NCI-H345 treated with DMSO at 0.1 percent for 48 hours (cell line): Measurements from ENCODE around the gene NAGK.
A peak's percentile ranks its signal among the peaks of the same experiment; 100 is the strongest.
"Not testable (repeated sequence)": the region's sequence is repeated elsewhere in the genome, so short reads cannot be mapped to it uniquely, and the experiment has no call there.

Experiments used
- DNase-seq: peaks from one replicate; lab custom pipeline; 2025; ENCODE audit not compliant: unreplicated experiment; lab: John Stamatoyannopoulos, UW

The NAGK gene

GRCh38 chr2:71067567-71068217 lies 756 bp upstream of the NAGK start:
- DNase-seq, result no peak

DNA sequence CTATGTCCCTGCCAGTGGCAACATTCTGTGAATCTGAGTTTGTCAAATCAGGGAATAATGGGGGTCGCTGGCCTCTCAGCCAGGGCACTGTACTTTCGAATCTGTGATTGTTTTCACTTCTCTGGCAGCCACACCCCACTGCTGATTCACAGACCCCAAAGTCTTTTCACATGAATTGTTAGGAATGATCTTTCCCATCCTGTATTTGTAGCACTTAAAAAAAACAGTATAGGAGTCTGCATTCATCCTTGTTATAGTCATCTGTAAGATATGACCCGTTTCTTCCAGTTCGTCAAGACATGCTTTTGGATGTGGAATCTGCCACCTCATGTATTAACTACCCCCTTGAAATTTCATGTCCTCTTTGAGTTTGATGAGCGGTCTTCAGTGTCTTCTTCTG lies 928 bp downstream of the NAGK start:
- no peak for DNase-seq

DNA sequence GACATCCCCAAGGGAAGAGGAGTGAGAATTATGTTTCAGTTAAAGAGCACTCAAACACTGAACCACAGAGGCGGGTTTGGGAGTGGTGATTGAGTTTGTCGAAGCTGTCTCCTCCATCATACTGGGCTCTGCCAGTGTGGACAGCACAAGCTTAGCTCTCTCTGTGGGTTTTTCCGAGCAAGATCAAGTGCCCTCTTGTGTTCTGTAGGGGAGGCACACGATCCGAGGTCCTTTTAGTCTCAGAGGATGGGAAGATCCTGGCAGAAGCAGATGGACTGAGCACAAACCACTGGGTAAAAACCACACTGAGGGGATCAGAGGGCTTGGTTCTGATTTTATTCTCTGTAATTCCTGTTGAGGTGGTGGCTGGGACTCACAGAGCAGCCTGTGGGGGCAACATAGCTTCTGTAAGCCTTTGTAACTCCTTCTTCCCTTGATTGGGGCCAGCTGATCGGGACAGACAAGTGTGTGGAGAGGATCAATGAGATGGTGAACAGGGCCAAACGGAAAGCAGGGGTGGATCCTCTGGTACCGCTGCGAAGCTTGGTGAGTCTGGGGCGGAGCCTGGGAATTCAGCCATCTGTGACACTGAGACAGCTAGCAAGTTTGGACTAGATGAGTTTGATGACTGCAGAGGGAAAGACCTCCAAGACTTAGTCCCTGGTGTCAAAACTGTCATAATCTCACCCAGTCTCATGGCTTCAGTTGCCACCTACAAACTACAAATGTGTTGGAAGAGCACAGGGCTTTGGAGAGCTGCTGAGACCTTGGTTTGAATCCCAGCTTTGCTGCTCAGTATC lies 2.0 kb downstream of the NAGK start:
- no peak for DNase-seq

DNA sequence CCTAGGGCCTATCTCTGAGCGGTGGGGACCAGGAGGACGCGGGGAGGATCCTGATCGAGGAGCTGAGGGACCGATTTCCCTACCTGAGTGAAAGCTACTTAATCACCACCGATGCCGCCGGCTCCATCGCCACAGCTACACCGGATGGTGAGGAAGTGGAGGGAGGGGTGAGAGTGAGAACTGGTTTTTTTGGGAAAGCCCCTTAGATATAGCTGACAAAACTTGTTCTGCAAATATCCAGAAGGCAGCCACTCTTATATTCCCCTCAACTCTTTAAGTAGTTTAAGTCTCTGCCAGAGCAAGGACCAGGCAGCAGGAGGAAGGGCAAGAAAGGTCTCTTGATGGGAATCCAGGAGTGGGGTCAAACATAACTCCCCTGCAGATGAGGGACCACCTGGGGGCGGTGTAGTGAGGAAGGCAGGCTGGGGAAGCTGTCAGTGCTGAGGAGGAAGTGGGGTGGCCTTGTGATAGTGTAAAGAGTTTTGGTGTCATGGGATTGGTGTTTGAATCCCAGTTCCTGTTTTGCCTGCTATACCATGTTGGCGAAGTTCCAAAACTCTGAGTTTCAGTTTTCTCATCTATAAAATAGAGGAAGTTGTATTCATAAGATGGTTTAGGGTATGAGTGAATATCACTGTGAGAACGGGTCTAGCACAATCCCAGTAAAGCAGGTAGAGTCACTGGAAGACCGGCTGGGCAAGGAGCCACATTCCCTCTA lies 3.4 kb downstream of the NAGK start:
- DNase-seq, result no peak

GRCh38 chr2:71072492-71072891 lies 4.0 kb downstream of the NAGK start:
- no peak for DNase-seq

DNA sequence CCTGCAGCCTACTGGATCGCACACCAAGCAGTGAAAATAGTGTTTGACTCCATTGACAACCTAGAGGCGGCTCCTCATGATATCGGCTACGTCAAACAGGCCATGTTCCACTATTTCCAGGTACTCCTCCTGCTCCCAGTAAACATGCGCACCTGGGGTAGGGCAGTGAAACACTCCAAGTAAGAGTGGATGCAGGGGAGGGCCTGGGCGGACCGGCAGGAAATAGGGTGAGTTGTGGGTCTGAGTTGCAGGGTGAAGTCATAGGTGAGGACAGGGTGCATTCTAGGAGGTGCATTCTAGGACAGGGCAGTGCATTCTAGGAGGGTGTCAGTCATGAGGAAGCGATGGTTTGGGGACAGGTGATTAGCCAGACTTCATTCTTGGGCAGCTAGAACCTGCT lies 5.0 kb downstream of the NAGK start:
- no peak for DNase-seq

- DNase-seq, result no peak
Observed at GRCh38 chr2:71074893-71075395, 6.5 kb downstream of the NAGK start.

DNA sequence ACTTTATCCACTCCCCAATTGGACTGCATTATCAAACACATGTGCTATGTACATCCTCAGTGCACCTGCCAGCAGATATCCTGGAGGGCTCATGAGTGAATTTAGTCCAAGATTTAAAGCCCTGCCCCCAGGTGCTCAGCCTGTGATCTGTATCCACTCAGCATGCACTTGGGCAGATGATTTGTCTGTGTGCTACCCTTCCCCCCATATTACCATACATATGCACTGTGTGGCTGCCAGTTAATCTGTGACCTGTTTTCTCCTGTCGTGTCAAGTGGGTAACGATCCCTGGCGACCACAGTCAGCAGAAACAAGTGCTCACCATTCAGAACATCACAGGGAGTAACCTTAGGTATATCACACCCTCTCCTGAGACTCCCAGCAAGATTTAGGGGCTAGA lies 10.2 kb downstream of the NAGK start:
- peak; percentile 7 for DNase-seq

GRCh38 chr2:71082402-71083252 lies 14.2 kb downstream of the NAGK start:
- no peak for DNase-seq

GRCh38 chr2:71083297-71083696 lies 14.8 kb downstream of the NAGK start:
- not testable (repeated sequence) for DNase-seq

DNA sequence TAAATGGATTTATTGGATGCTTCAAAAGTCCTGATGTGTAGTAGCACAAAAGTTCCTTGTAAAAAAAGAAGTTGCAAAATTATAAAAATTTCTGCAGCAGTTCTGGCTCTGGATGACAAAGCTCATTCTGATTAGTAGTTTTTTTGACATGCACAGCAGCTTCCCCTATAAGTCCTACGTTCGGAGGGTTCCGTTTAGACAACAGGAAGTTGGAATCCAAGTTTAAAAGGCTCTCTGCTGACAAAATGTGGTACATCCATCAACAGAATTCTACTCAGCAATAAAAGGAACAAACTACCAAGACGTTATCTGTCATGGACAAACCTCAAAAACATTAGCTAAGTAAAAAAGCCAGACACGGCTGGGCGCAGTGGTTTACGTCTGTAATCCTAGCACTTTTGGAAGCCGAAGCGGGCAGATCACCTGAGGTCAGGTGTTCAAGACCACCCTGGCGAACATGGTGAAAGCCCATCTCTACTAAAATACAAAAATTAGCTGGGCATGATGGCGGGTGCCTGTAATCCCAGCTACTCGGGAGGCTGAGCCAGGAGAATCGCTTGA lies 15.4 kb downstream of the NAGK start:
- DNase-seq, result not testable (repeated sequence)

- DNase-seq, result peak; percentile 53
Observed at GRCh38 chr2:71085325-71086003, 17.0 kb downstream of the NAGK start.

DNA sequence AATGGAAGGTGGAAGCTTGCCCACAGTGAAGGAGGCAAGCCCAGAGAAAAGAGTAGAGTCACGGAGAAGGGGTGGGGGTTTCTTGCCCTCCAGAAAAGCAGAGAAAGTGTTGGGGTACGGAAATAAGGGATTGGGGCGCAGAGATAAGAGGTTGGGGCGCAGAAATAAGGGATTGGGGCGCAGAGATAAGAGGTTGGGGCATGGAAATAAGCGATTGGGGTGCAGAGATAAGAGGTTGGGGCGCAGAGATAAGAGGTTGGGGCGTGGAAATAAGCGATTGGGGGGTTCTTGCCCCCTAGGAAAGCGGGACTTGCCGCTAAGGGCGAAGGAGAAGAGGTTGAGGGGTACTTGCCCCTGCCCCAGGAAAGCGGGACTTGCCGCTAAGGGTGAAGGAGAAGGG lies 21.0 kb downstream of the NAGK start:
- DNase-seq, result not testable (repeated sequence)

- DNase-seq, result not testable (repeated sequence)
Observed at GRCh38 chr2:71091808-71092207, 23.4 kb downstream of the NAGK start.

DNA sequence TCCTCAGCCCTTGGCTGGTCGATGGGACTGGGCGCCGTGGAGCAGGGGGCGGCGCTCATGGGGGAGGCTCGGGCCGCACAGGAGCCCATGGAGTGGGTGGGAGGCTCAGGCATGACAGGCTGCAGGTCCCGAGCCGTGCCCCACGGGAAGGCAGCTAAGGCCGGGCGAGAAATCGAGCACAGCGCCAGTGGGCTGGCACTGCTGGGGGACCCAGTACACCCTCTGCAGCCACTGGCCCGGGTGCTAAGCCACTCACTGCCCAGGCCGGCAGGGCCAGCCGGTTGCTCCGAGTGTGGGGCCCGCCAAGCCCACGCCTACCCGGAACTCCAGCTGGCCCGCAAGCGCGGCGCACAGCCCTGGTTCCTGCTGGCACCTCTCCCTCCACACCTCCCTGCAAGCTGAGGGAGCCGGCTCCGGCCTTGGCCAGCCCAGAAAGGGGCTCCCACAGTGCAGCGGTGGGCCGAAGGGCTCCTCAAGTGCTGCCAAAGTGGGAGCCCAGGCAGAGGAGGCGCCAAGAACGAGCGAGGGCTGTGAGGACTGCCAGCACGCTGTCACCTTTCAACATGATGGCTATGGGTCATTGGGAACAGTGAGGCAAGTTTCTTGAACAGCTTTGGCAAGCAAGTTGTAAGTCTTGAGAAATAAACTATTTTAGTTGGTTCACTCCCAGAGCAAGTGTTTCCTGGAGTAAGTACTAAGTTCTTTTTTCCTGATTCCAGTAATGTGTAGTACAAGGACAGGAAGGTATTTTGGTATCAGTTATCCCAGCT lies 24.2 kb downstream of the NAGK start:
- DNase-seq, result not testable (repeated sequence)

DNA sequence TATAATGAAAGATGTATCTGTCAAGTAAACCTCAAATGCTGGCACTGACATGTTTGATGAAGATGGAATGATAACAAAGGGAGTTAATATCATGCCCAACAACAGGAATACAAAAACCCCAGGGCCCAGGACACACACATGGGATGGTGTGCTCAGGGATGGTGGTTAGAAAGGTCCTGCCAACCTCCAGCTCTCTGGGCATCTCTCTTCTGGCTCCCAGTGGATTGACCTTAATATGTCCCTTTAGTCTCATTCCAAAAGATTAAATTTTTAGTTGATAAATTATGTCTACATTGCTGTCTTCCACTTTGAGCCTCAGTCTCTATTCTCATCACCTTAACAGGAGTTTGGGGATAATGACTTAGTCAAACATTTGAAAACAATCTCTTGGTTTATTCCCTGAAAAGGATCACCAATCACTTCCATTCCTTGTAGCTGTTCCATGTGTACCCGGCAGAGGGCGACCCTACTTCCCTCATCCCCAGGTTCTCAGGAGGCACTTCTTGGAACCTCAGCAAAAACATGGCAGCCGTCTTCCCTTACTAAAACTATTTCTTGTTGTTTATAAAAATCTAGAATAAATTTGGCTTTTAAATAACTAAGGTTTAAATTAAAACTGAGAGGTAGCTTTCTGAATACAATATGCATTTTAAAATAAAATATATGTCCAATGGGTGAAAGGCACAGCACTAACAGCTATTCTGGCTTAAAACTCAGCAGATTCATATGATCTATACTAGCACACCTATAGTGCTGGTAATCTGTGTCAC lies 31.9 kb downstream of the NAGK start:
- DNase-seq, result peak; percentile 23

DNA sequence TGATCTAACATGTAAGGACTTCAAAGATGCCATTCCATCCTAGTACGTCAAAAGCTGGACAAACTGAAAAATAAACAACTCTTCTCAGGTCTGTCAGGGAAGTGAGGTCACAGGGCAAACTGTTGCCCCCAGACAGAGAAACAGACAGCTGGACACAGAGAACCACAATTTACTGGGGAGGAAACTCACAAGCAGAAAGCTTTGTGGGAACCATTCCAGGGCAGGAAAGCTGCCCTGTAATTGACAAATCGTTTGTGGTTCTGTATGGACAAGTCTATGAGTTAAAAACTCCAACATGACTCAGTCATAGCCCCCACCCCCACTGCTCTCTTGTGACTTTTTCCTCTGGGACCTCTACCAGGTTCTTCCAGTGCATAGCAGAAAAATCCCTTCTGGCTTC lies 33.2 kb downstream of the NAGK start:
- no peak for DNase-seq

- DNase-seq, result no peak
Observed at GRCh38 chr2:71102981-71103681, 34.7 kb downstream of the NAGK start.
